SK-N-SH treated with all-trans-retinoic acid at 6 μM for 48 hours (cell line): Measurements from ENCODE around the gene SULT2B1.

Source experiments
- ATAC-seq: fragments of 200-7000 bp; cut with Tn5 transposase; 3 replicates; pipeline ENCODE4 v1.9.1; 2020; ENCODE audit warnings: mild to moderate bottlenecking, moderate library complexity
- ARNTL ChIP-seq: fragments of 450-650 bp; formaldehyde crosslinking; IDR thresholded peaks from 2 replicates; pipeline ENCODE4 v1.5.0; 2020; ENCODE audit warnings: low read depth, mild to moderate bottlenecking, moderate library complexity, borderline replicate concordance
- CSDC2 ChIP-seq: fragments of 250-450 bp; sonication (Bioruptor Pico); IDR thresholded peaks from 2 replicates; pipeline ENCODE4 v1.5.0; 2020; ENCODE audit warnings: mild to moderate bottlenecking, moderate library complexity
- ESRRG ChIP-seq: fragments of 250-450 bp; sonication (Bioruptor Pico); IDR thresholded peaks from 2 replicates; pipeline ENCODE4 v1.6.1; 2021; ENCODE audit warnings: mild to moderate bottlenecking
- GLIS3 ChIP-seq: fragments of 250-450 bp; sonication (Bioruptor Pico); IDR thresholded peaks from 2 replicates; pipeline ENCODE4 v1.5.0; 2020; ENCODE audit warnings: mild to moderate bottlenecking, moderate library complexity
- ISL1 ChIP-seq: fragments of 250-450 bp; sonication (Bioruptor Pico); IDR thresholded peaks from 2 replicates; pipeline ENCODE4 v2.1.2; 2022; ENCODE audit warnings: mild to moderate bottlenecking, moderate library complexity
- OSR1 ChIP-seq: fragments of 250-450 bp; sonication (Bioruptor Pico); IDR thresholded peaks from 2 replicates; pipeline ENCODE4 v1.8.0; 2022; ENCODE audit warnings: moderate library complexity, mild to moderate bottlenecking, inconsistent platforms
- PPARA ChIP-seq: fragments of 250-450 bp; sonication (Bioruptor Pico); IDR thresholded peaks from 2 replicates; pipeline ENCODE4 v1.5.0; 2020; ENCODE audit warnings: mild to moderate bottlenecking, borderline replicate concordance
- RARB ChIP-seq: fragments of 250-450 bp; sonication (Bioruptor Pico); IDR thresholded peaks from 2 replicates; pipeline ENCODE4 v1.8.0; 2021; ENCODE audit warnings: mild to moderate bottlenecking, moderate library complexity
- SNAI2 ChIP-seq: fragments of 250-450 bp; sonication (Bioruptor Pico); IDR thresholded peaks from 2 replicates; pipeline ENCODE4 v1.5.0; 2020; ENCODE audit warnings: mild to moderate bottlenecking, moderate library complexity
- TCF4 ChIP-seq: fragments of 250-450 bp; sonication (Bioruptor Pico); IDR thresholded peaks from 2 replicates; pipeline ENCODE4 v1.8.0; 2021; ENCODE audit warnings: mild to moderate bottlenecking, moderate library complexity, borderline replicate concordance
- TOX ChIP-seq: fragments of 250-450 bp; sonication (Bioruptor Pico); IDR thresholded peaks from 2 replicates; pipeline ENCODE4 v1.8.0; 2021; ENCODE audit warnings: mild to moderate bottlenecking, moderate library complexity, borderline replicate concordance
- ZC3H10 ChIP-seq: fragments of 250-450 bp; sonication (Bioruptor Pico); IDR thresholded peaks from 2 replicates; pipeline ENCODE4 v1.5.1; 2021; ENCODE audit warnings: mild to moderate bottlenecking, moderate library complexity
- ZFP3 ChIP-seq: fragments of 250-450 bp; sonication (Bioruptor Pico); IDR thresholded peaks from 2 replicates; pipeline ENCODE4 v1.5.0; 2020; ENCODE audit warnings: mild to moderate bottlenecking, moderate library complexity
- ZFP30 ChIP-seq: fragments of 450-650 bp; formaldehyde crosslinking; IDR thresholded peaks from 2 replicates; pipeline ENCODE4 v1.5.0; 2022; ENCODE audit warnings: mild to moderate bottlenecking, moderate library complexity
- ZNF565 ChIP-seq: fragments of 450-650 bp; formaldehyde crosslinking; conservative IDR thresholded peaks from 2 replicates; pipeline ENCODE4 v1.5.0; 2020; ENCODE audit warnings: low read depth, mild to moderate bottlenecking, moderate library complexity
- ZNF70 ChIP-seq: fragments of 450-650 bp; formaldehyde crosslinking; IDR thresholded peaks from 2 replicates; pipeline ENCODE4 v1.5.0; 2020; ENCODE audit warnings: mild to moderate bottlenecking, moderate library complexity
- ZNF8 ChIP-seq: fragments of 450-650 bp; formaldehyde crosslinking; IDR thresholded peaks from 2 replicates; pipeline ENCODE4 v1.5.0; 2020; ENCODE audit warnings: mild to moderate bottlenecking, moderate library complexity
- TF ChIP-seq, protein P1 (sequence below): fragments of 250-450 bp; sonication (Bioruptor Pico); IDR thresholded peaks from 2 replicates; pipeline ENCODE4 v1.5.1; 2021; ENCODE audit warnings: mild to moderate bottlenecking, moderate library complexity
- TF ChIP-seq, protein P2 (sequence below): fragments of 250-450 bp; sonication (Bioruptor Pico); IDR thresholded peaks from 2 replicates; pipeline ENCODE4 v1.5.0; 2020; ENCODE audit warnings: mild to moderate bottlenecking, moderate library complexity
- TF ChIP-seq, protein P3 (sequence below): fragments of 250-450 bp; sonication (Bioruptor Pico); IDR thresholded peaks from 2 replicates; pipeline ENCODE4 v1.8.0; 2021; ENCODE audit warnings: low read depth, mild to moderate bottlenecking, moderate library complexity, borderline replicate concordance
- TF ChIP-seq, protein P4 (sequence below): fragments of 250-450 bp; sonication (Bioruptor Pico); IDR thresholded peaks from 2 replicates; pipeline ENCODE4 v1.5.1; 2020; ENCODE audit warnings: low read depth, mild to moderate bottlenecking, moderate library complexity
- TF ChIP-seq, protein P5 (sequence below): fragments of 250-450 bp; sonication (Bioruptor Pico); IDR thresholded peaks from 2 replicates; pipeline ENCODE4 v1.8.0; 2020; ENCODE audit warnings: mild to moderate bottlenecking, moderate library complexity, borderline replicate concordance

The SULT2B1 gene

DNA sequence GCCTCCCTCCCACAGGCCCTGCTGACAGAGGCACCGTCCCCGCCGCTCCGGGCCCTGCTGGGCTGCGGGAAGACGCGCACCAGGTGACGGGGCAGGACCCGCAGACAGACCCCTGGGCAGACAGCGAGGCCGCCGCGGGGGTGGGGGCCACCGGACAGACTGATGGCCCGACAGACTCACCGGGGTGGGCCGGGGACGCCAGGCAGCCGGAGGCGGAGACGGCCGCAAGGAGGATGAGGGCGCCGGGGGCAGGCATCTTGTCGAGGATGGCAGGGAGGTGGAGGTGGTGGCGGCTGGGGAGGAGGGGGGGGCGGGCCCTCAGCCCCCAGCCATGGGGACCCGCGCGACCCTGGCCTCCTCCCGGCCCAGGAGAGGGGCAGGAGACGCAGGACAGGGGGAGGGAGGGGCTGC, 40.6 kb upstream of the SULT2B1 start:
- peak; percentile 13 for ATAC-seq
- no peak for TF ChIP-seq ZFP30
- TF ChIP-seq, protein P1, sequence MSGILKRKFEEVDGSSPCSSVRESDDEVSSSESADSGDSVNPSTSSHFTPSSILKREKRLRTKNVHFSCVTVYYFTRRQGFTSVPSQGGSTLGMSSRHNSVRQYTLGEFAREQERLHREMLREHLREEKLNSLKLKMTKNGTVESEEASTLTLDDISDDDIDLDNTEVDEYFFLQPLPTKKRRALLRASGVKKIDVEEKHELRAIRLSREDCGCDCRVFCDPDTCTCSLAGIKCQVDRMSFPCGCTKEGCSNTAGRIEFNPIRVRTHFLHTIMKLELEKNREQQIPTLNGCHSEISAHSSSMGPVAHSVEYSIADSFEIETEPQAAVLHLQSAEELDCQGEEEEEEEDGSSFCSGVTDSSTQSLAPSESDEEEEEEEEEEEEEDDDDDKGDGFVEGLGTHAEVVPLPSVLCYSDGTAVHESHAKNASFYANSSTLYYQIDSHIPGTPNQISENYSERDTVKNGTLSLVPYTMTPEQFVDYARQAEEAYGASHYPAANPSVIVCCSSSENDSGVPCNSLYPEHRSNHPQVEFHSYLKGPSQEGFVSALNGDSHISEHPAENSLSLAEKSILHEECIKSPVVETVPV = no peak
- no peak for TF ChIP-seq ZC3H10
- TF ChIP-seq ARNTL (CRISPR knock-in tag) = no peak
- TF ChIP-seq ZNF8 (CRISPR knock-in tag) = no peak
- no peak for TF ChIP-seq ISL1
- TF ChIP-seq RARB (CRISPR knock-in tag) = no peak
- TF ChIP-seq, protein P2, sequence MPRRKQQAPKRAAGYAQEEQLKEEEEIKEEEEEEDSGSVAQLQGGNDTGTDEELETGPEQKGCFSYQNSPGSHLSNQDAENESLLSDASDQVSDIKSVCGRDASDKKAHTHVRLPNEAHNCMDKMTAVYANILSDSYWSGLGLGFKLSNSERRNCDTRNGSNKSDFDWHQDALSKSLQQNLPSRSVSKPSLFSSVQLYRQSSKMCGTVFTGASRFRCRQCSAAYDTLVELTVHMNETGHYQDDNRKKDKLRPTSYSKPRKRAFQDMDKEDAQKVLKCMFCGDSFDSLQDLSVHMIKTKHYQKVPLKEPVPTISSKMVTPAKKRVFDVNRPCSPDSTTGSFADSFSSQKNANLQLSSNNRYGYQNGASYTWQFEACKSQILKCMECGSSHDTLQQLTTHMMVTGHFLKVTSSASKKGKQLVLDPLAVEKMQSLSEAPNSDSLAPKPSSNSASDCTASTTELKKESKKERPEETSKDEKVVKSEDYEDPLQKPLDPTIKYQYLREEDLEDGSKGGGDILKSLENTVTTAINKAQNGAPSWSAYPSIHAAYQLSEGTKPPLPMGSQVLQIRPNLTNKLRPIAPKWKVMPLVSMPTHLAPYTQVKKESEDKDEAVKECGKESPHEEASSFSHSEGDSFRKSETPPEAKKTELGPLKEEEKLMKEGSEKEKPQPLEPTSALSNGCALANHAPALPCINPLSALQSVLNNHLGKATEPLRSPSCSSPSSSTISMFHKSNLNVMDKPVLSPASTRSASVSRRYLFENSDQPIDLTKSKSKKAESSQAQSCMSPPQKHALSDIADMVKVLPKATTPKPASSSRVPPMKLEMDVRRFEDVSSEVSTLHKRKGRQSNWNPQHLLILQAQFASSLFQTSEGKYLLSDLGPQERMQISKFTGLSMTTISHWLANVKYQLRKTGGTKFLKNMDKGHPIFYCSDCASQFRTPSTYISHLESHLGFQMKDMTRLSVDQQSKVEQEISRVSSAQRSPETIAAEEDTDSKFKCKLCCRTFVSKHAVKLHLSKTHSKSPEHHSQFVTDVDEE (CRISPR knock-in tag) = no peak
- TF ChIP-seq, protein P3, sequence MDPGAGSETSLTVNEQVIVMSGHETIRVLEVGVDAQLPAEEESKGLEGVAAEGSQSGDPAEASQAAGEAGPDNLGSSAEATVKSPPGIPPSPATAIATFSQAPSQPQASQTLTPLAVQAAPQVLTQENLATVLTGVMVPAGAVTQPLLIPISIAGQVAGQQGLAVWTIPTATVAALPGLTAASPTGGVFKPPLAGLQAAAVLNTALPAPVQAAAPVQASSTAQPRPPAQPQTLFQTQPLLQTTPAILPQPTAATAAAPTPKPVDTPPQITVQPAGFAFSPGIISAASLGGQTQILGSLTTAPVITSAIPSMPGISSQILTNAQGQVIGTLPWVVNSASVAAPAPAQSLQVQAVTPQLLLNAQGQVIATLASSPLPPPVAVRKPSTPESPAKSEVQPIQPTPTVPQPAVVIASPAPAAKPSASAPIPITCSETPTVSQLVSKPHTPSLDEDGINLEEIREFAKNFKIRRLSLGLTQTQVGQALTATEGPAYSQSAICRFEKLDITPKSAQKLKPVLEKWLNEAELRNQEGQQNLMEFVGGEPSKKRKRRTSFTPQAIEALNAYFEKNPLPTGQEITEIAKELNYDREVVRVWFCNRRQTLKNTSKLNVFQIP (CRISPR knock-in tag) = no peak
- TF ChIP-seq OSR1 = no peak
- TF ChIP-seq ZFP3 (CRISPR knock-in tag) = no peak
- no peak for TF ChIP-seq TCF4 (CRISPR knock-in tag)
- no peak for TF ChIP-seq ZNF70 (CRISPR knock-in tag)
- no peak for TF ChIP-seq CSDC2 (CRISPR knock-in tag)
- TF ChIP-seq, protein P4, sequence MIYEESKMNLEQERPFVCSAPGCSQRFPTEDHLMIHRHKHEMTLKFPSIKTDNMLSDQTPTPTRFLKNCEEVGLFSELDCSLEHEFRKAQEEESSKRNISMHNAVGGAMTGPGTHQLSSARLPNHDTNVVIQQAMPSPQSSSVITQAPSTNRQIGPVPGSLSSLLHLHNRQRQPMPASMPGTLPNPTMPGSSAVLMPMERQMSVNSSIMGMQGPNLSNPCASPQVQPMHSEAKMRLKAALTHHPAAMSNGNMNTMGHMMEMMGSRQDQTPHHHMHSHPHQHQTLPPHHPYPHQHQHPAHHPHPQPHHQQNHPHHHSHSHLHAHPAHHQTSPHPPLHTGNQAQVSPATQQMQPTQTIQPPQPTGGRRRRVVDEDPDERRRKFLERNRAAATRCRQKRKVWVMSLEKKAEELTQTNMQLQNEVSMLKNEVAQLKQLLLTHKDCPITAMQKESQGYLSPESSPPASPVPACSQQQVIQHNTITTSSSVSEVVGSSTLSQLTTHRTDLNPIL (CRISPR knock-in tag) = no peak

DNA sequence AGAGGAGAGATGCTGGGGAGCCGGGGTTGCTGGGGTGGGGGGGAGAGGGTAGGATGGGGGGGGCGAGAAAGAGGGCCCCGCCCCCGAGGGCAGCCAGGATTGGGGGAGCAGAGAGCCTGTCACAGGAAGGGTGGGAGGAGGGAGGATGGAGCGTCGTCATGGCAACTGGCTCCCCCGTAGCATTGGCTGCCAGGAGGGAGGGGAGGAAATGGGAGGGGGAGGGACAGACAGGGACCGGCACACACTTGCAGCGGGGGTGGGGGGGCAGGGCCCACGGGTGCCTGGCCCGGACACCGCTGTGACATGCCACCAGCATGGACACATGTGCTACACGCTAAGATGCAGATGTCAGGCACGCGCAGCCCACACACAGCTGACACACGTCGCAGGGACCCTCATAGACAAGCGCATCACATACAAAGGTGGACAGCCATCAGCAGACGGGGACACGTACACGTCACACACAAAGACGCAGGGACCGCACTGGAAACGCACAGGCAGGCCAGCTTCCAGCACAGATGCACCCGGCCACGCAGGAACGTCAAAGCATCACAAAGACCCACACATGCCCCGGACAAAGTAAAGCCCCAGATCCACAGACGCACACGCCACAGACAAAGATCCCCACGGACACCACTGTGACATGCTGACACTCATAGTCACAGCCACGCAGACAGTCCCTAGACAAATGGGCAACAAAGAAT, 40.0 kb upstream of the SULT2B1 start, which contains the start of gene LMTK3:
Gene LMTK3 (minus strand): TSS at position 36 of the 704 bp plus-strand sequence. CDS start 259 bp downstream, outside the sequence.
- ATAC-seq = peak; percentile 42
- no peak for TF ChIP-seq ZC3H10
- TF ChIP-seq, protein P2 (CRISPR knock-in tag) = no peak
- TF ChIP-seq ARNTL (CRISPR knock-in tag) = no peak
- no peak for TF ChIP-seq ISL1
- TF ChIP-seq, protein P1 = no peak
- TF ChIP-seq ZNF565 (CRISPR knock-in tag) = no peak
- TF ChIP-seq ZNF8 (CRISPR knock-in tag) = no peak
- no peak for TF ChIP-seq ESRRG
- TF ChIP-seq, protein P3 (CRISPR knock-in tag) = no peak
- no peak for TF ChIP-seq TOX (CRISPR knock-in tag)
- no peak for TF ChIP-seq OSR1
- TF ChIP-seq SNAI2 (CRISPR knock-in tag) = no peak
- TF ChIP-seq ZFP30 = no peak
- no peak for TF ChIP-seq ZFP3 (CRISPR knock-in tag)
- no peak for TF ChIP-seq GLIS3 (CRISPR knock-in tag)
- no peak for TF ChIP-seq PPARA (CRISPR knock-in tag)
- TF ChIP-seq, protein P5, sequence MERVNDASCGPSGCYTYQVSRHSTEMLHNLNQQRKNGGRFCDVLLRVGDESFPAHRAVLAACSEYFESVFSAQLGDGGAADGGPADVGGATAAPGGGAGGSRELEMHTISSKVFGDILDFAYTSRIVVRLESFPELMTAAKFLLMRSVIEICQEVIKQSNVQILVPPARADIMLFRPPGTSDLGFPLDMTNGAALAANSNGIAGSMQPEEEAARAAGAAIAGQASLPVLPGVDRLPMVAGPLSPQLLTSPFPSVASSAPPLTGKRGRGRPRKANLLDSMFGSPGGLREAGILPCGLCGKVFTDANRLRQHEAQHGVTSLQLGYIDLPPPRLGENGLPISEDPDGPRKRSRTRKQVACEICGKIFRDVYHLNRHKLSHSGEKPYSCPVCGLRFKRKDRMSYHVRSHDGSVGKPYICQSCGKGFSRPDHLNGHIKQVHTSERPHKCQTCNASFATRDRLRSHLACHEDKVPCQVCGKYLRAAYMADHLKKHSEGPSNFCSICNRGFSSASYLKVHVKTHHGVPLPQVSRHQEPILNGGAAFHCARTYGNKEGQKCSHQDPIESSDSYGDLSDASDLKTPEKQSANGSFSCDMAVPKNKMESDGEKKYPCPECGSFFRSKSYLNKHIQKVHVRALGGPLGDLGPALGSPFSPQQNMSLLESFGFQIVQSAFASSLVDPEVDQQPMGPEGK (CRISPR knock-in tag) = no peak
- no peak for TF ChIP-seq CSDC2 (CRISPR knock-in tag)
- no peak for TF ChIP-seq ZNF70 (CRISPR knock-in tag)
- TF ChIP-seq TCF4 (CRISPR knock-in tag) = no peak
